A549 treated with Mapracorat at 1 μM for 4 hours (cell line): ENCODE data around the gene CEACAM16. TPM values are rescaled to one million over a fixed set of nuclear protein-coding genes. Genes with fewer than 3 reads are reported as not detected.

Experiments
- total RNA-seq: library from RNA; stranded (reverse); fragments of 200-300 nt; extraction: Qiagen RNA extraction; gene quantifications from 5 replicates; pipeline ENCODE4 v1.2.3, GENCODE V29; 2022

Gene CEACAM16, protein sequence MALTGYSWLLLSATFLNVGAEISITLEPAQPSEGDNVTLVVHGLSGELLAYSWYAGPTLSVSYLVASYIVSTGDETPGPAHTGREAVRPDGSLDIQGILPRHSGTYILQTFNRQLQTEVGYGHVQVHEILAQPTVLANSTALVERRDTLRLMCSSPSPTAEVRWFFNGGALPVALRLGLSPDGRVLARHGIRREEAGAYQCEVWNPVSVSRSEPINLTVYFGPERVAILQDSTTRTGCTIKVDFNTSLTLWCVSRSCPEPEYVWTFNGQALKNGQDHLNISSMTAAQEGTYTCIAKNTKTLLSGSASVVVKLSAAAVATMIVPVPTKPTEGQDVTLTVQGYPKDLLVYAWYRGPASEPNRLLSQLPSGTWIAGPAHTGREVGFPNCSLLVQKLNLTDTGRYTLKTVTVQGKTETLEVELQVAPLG
- total RNA-seq = 0.17 to 0.18 TPM in 2 of 5 replicates, not detected in the others

DNA sequence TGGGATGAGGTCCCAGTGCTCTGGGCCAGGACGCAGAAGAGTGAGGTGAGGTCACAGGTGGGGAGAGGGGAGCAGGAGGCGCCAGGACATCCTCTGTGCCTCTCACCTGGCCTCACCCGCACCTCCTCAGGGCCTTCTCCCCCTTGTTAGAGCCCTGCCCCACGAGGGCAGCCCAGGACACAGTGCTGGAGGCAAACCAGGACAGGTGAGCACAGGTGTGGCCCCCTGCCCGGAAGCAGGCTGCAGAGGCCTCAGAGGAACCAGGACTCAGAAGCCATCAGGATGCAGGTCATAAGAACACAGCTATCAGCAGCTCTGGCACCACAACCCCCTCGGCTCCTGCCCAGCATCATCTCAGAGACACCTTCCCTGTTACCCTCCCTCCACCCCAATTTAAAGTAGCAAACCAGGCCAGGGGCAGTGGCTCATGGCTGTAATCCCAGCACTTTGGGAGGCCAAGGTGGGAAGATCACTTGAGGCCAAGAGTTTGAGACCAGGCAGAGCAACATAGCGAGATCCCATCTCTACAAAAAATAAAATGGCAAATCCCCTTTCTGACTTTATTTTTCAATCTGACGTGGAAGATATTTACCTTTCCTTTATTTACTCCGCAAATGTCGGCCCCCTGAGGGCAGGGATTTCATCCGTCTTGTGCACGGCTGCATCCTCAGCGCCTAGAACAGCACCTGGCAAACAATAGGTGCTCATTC, at the start of gene CEACAM16:
CEACAM16 (plus strand) TSS at position 660 of the 710 bp plus-strand sequence. CDS start 2,306 bp downstream, outside the sequence.

DNA sequence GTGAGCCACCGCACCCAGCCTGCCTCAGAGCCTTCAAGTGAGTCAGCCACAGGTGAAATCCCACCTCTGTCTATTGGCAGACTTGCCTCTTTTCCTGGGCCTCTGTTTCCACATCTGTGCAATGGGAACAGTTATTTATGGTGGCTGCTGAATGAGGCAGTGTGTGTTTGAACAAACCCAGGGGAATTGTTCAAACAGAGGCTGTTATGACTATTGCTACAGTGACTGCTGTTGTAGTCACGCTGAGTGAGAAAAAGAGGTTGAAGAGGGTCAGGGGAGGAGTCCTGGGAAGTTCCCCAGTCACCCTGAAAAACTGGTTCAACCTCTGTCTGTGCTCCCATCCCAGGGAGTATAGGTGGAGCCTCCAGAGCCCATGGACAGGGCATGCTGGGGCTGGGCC, 27.6 kb upstream of the CEACAM16 start, which contains the start of gene CEACAM19:
CEACAM19 (plus strand) TSS at position 83 of the 400 bp plus-strand sequence. CDS start 450 bp downstream, outside the sequence.

DNA sequence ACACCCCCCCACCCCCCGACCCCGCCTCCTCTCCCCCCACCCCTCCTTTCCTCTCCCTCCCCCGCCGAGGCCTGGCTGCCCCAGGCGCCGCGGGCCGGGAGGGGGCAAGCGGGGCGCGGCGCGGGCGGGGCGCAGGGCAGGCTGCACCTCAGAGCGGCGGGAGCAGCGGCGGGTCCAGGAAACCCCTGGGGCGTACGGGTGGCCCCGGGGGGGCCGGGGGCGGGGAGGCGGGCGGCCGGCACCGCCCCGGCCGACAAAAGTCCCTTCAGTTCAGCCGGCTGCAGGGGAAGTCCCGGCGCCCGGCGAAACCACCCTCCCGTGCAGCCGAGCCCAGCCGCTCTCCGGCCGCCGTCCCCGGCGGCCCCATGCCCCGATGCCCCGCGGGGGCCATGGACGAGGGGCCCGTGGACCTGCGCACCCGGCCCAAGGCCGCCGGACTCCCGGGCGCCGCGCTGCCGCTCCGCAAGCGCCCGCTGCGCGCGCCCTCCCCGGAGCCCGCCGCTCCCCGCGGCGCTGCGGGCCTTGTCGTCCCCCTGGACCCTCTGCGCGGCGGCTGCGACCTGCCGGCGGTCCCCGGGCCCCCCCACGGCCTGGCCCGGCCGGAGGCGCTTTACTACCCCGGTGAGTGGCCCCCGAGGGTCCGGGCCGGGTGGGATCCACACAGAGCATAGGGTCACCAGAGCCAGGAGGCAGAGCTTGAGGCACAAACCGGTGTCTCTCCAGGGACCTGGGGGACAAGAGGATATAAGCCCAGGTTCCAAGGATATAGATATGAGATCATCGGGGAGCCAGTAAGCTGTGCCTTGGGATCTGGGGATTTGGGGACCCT, 49.7 kb downstream of the CEACAM16 start, which contains the start of gene BCL3:
BCL3 (plus strand) TSS at position 283 of the 829 bp plus-strand sequence; CDS start at position 366, 83 bp downstream.

Other genes starting within 250 kb of the CEACAM16 start
- gene ZNF180, start 198.6 kb upstream of the CEACAM16 start, total RNA-seq = 7.5 to 8.9 TPM (median 8.5 TPM) in 5 replicates
- not detected in 5 replicates for gene CEACAM20, start 169.5 kb upstream of the CEACAM16 start, total RNA-seq
- 0.19 to 0.66 TPM (median 0.43 TPM) in 5 replicates for gene IGSF23, start 85.6 kb upstream of the CEACAM16 start, total RNA-seq
- 104 to 117 TPM (median 109 TPM) in 5 replicates for gene PVR, start 55.2 kb upstream of the CEACAM16 start, total RNA-seq
- gene CEACAM19, start 27.7 kb upstream of the CEACAM16 start, total RNA-seq = 7.1 to 12.3 TPM (median 9.3 TPM) in 5 replicates
- gene BCL3, start 49.6 kb downstream of the CEACAM16 start, total RNA-seq = 36.2 to 64.0 TPM (median 57.4 TPM) in 5 replicates
- not detected in 5 replicates for gene CBLC, start 78.7 kb downstream of the CEACAM16 start, total RNA-seq
- 63.9 to 86.4 TPM (median 82.4 TPM) in 5 replicates for gene BCAM, start 110.0 kb downstream of the CEACAM16 start, total RNA-seq
- gene NECTIN2, start 147.1 kb downstream of the CEACAM16 start, total RNA-seq = 69.8 to 82.6 TPM (median 77.9 TPM) in 5 replicates
- gene TOMM40, start 192.1 kb downstream of the CEACAM16 start, total RNA-seq = 188 to 263 TPM (median 237 TPM) in 5 replicates
- 10.9 to 22.2 TPM (median 15.7 TPM) in 5 replicates for gene APOE, start 206.6 kb downstream of the CEACAM16 start, total RNA-seq
- gene APOC1, start 215.5 kb downstream of the CEACAM16 start, total RNA-seq = 98.6 to 128 TPM (median 113 TPM) in 5 replicates
- not detected in 5 replicates for gene APOC4, start 243.1 kb downstream of the CEACAM16 start, total RNA-seq
- gene APOC2, start 246.9 kb downstream of the CEACAM16 start, total RNA-seq = not detected in 5 replicates